Skeletal muscle tissue (tissue), 4 donors: Measurements from ENCODE around the gene PLIN4. TPM values are rescaled to one million over a fixed set of nuclear protein-coding genes. Genes with fewer than 3 reads are reported as not detected.

Experiments used
- H3K27ac ChIP-seq: one replicate; pipeline ENCODE4 v1.7.0; 2013; ENCODE audit warnings: mild to moderate bottlenecking, low read depth, low read length, inconsistent platforms
- H3K27me3 ChIP-seq, 3 donors: one replicate each; pipeline ENCODE4 v1.7.0; 2013; ENCODE audit warnings: low read length in 3 of 3; ENCODE audit not compliant: control insufficient read depth in 3 of 3, insufficient read depth in 3 of 3
- H3K36me3 ChIP-seq, 3 donors: one replicate each; pipeline ENCODE4 v1.7.0; 2013; ENCODE audit warnings: low read length in 3 of 3; ENCODE audit not compliant: control insufficient read depth in 3 of 3, insufficient read depth in 3 of 3
- H3K4me1 ChIP-seq, 3 donors: one replicate each; pipeline ENCODE4 v1.7.0; 2013; ENCODE audit warnings: low read length in 3 of 3, mild to moderate bottlenecking in 3 of 3; ENCODE audit not compliant: control insufficient read depth in 3 of 3, insufficient read depth in 3 of 3
- H3K4me3 ChIP-seq, 3 donors: one replicate each; pipeline ENCODE4 v1.7.0; 2013; ENCODE audit warnings: low read length in 3 of 3
- H3K9ac ChIP-seq, 3 donors: one replicate each; pipeline ENCODE4 v1.7.0; 2013; ENCODE audit warnings: low read length in 3 of 3, mild to moderate bottlenecking in 3 of 3, moderate library complexity in 2 of 3, low read depth in 1 of 3
- H3K9me3 ChIP-seq, 3 donors: one replicate each; pipeline ENCODE4 v1.7.0; 2013; ENCODE audit warnings: low read length in 3 of 3; ENCODE audit not compliant: control insufficient read depth in 3 of 3
- total RNA-seq: library from RNA; depleted of rRNA; stranded (reverse); fragments of >200 nt; gene quantifications from one replicate; pipeline ENCODE4 v1.2.3, GENCODE V29; 2014
- donor health status: Osteomylitis.

PLIN4 gene
- total RNA-seq, 1 donor from 2014 or later, result 15.7 TPM

GRCh38 chr19:4493929-4494690 is 24.2 kb downstream of the PLIN4 start:
- no peaks in the 10 kb centered on the region for H3K27me3 ChIP-seq
- H3K9me3 ChIP-seq, result no peaks in the 10 kb centered on the region
- no peak overlapping the region for H3K27ac ChIP-seq
- no peak overlapping the region for H3K4me3 ChIP-seq
- no peak overlapping the region for H3K9ac ChIP-seq
- peaks cover 0 to 10% (median 0%) of the 10 kb centered on the region in 3 donors for H3K4me1 ChIP-seq
- peaks cover 38 to 55% (median 51%) of the 10 kb centered on the region in 3 donors for H3K36me3 ChIP-seq

- H3K4me3 ChIP-seq, result no peak overlapping the region
- no peaks in the 10 kb centered on the region for H3K27me3 ChIP-seq
- H3K36me3 ChIP-seq, result peaks cover 39 to 56% (median 55%) of the 10 kb centered on the region in 3 donors
- H3K9me3 ChIP-seq, result no peaks in the 10 kb centered on the region
- H3K27ac ChIP-seq, result no peak overlapping the region
- peaks cover 0 to 10% (median 0%) of the 10 kb centered on the region in 3 donors for H3K4me1 ChIP-seq
- no peak overlapping the region for H3K9ac ChIP-seq
Observed at GRCh38 chr19:4493104-4493928, 25.0 kb downstream of the PLIN4 start.

GRCh38 chr19:4492337-4493103 is 25.8 kb downstream of the PLIN4 start:
- H3K4me1 ChIP-seq, result peaks cover 0 to 10% (median 0%) of the 10 kb centered on the region in 3 donors
- no peak overlapping the region for H3K4me3 ChIP-seq
- no peak overlapping the region for H3K9ac ChIP-seq
- peaks cover 37 to 52% (median 50%) of the 10 kb centered on the region in 3 donors for H3K36me3 ChIP-seq
- no peaks in the 10 kb centered on the region for H3K27me3 ChIP-seq
- H3K9me3 ChIP-seq, result no peaks in the 10 kb centered on the region
- no peak overlapping the region for H3K27ac ChIP-seq

GRCh38 chr19:4491446-4491845 is 26.8 kb downstream of the PLIN4 start:
- H3K27me3 ChIP-seq, result no peaks in the 10 kb centered on the region
- H3K4me3 ChIP-seq, result no peak overlapping the region
- H3K27ac ChIP-seq, result no peak overlapping the region
- H3K4me1 ChIP-seq, result peaks cover 0 to 10% (median 0%) of the 10 kb centered on the region in 3 donors
- no peaks in the 10 kb centered on the region for H3K9me3 ChIP-seq
- H3K36me3 ChIP-seq, result peaks cover 37 to 49% (median 47%) of the 10 kb centered on the region in 3 donors
- H3K9ac ChIP-seq, result no peak overlapping the region

GRCh38 chr19:4488496-4488895 is 29.8 kb downstream of the PLIN4 start:
- no peak overlapping the region for H3K9ac ChIP-seq
- peaks cover 0 to 10% (median 0%) of the 10 kb centered on the region in 3 donors for H3K4me1 ChIP-seq
- H3K36me3 ChIP-seq, result peaks cover 29 to 32% (median 31%) of the 10 kb centered on the region in 3 donors
- no peak overlapping the region for H3K27ac ChIP-seq
- no peak overlapping the region for H3K4me3 ChIP-seq
- H3K9me3 ChIP-seq, result no peaks in the 10 kb centered on the region
- H3K27me3 ChIP-seq, result no peaks in the 10 kb centered on the region

GRCh38 chr19:4487572-4487971 is 30.7 kb downstream of the PLIN4 start:
- no peak overlapping the region for H3K27ac ChIP-seq
- H3K4me1 ChIP-seq, result peaks cover 0 to 7% (median 0%) of the 10 kb centered on the region in 3 donors
- no peak overlapping the region for H3K9ac ChIP-seq
- H3K9me3 ChIP-seq, result no peaks in the 10 kb centered on the region
- peaks cover 25 to 37% (median 32%) of the 10 kb centered on the region in 3 donors for H3K36me3 ChIP-seq
- no peaks in the 10 kb centered on the region for H3K27me3 ChIP-seq
- no peak overlapping the region for H3K4me3 ChIP-seq

- H3K27ac ChIP-seq, result no peak overlapping the region
- H3K9me3 ChIP-seq, result no peaks in the 10 kb centered on the region
- no peak overlapping the region for H3K4me3 ChIP-seq
- H3K36me3 ChIP-seq, result peaks cover 8 to 22% (median 18%) of the 10 kb centered on the region in 3 donors
- H3K4me1 ChIP-seq, result no peaks in the 10 kb centered on the region
- no peaks in the 10 kb centered on the region for H3K27me3 ChIP-seq
- no peak overlapping the region for H3K9ac ChIP-seq
Observed at GRCh38 chr19:4483385-4483784, 34.9 kb downstream of the PLIN4 start.

GRCh38 chr19:4482721-4483364 is 35.4 kb downstream of the PLIN4 start:
- Histone ChIP-seq H3K27me3 (no peaks in the 10 kb centered on the region), H3K4me3 (no peak overlapping the region), H3K36me3 (peaks cover 8 to 21% (median 18%) of the 10 kb centered on the region in 3 donors), H3K4me1 (no peaks in the 10 kb centered on the region), H3K9ac (no peak overlapping the region), H3K9me3 (no peaks in the 10 kb centered on the region), H3K27ac (no peak overlapping the region)

- no peak overlapping the region for H3K4me3 ChIP-seq
- no peaks in the 10 kb centered on the region for H3K9me3 ChIP-seq
- H3K4me1 ChIP-seq, result peaks cover 8 to 19% (median 15%) of the 10 kb centered on the region in 3 donors
- H3K36me3 ChIP-seq, result peaks cover 19 to 28% (median 21%) of the 10 kb centered on the region in 3 donors
- H3K27ac ChIP-seq, result no peak overlapping the region
- no peaks in the 10 kb centered on the region for H3K27me3 ChIP-seq
- H3K9ac ChIP-seq, result no peak overlapping the region
Observed at GRCh38 chr19:4477034-4477801, 41.1 kb downstream of the PLIN4 start.
